GM19240 (cell line): Measurements from ENCODE around the gene MRPL48.
"Not testable (repeated sequence)": the region's sequence is repeated elsewhere in the genome, so short reads cannot be mapped to it uniquely, and the experiment has no call there.

Experiments used
- DNase-seq: peaks from one replicate; pipeline ENCODE4 v3.0.0; 2011; ENCODE audit warnings: low spot score; ENCODE audit not compliant: insufficient read length

The MRPL48 gene

GRCh38 chr11:73787643-73788558 is at the start of gene MRPL48:
TSS of gene MRPL48 (plus strand) at chr11:73787874. CDS start at chr11:73787972, 98 bp downstream.
- peak; percentile 91 for DNase-seq

- no peak for DNase-seq
Observed at GRCh38 chr11:73743045-73743444, 44.6 kb upstream of the MRPL48 start.

- no peak for DNase-seq
Observed at GRCh38 chr11:73746701-73747100, 41.0 kb upstream of the MRPL48 start.

GRCh38 chr11:73747762-73748161 is 39.9 kb upstream of the MRPL48 start:
- DNase-seq: no peak

GRCh38 chr11:73748300-73748699 is 39.4 kb upstream of the MRPL48 start:
- no peak for DNase-seq

GRCh38 chr11:73749118-73749517 is 38.6 kb upstream of the MRPL48 start:
- DNase-seq: no peak

- no peak for DNase-seq
Observed at GRCh38 chr11:73750228-73750627, 37.4 kb upstream of the MRPL48 start.

- DNase-seq: not testable (repeated sequence)
Observed at GRCh38 chr11:73750862-73751261, 36.8 kb upstream of the MRPL48 start.

GRCh38 chr11:73752216-73752867 is 35.3 kb upstream of the MRPL48 start:
- DNase-seq: no peak

- DNase-seq: no peak
Observed at GRCh38 chr11:73752903-73753302, 34.8 kb upstream of the MRPL48 start.

GRCh38 chr11:73753938-73754337 is 33.7 kb upstream of the MRPL48 start:
- DNase-seq: no peak

- no peak for DNase-seq
Observed at GRCh38 chr11:73755670-73756069, 32.0 kb upstream of the MRPL48 start.

GRCh38 chr11:73757598-73757997 is 30.1 kb upstream of the MRPL48 start:
- DNase-seq: no peak

- DNase-seq: no peak
Observed at GRCh38 chr11:73758451-73758850, 29.2 kb upstream of the MRPL48 start.

- no peak for DNase-seq
Observed at GRCh38 chr11:73759610-73760134, 28.0 kb upstream of the MRPL48 start.

- DNase-seq: peak; percentile 2
Observed at GRCh38 chr11:73760135-73760678, 27.5 kb upstream of the MRPL48 start.

- peak; percentile 91 for DNase-seq
Observed at GRCh38 chr11:73760679-73761402, 26.8 kb upstream of the MRPL48 start, which contains the start of gene RAB6A. TSS of gene RAB6A (minus strand) at chr11:73761074. CDS start at chr11:73760635, 439 bp downstream.

- DNase-seq: no peak
Observed at GRCh38 chr11:73761403-73761945, 26.2 kb upstream of the MRPL48 start.

- DNase-seq: no peak
Observed at GRCh38 chr11:73762732-73763131, 24.9 kb upstream of the MRPL48 start.

GRCh38 chr11:73766763-73767162 is 20.9 kb upstream of the MRPL48 start:
- no peak for DNase-seq

- not testable (repeated sequence) for DNase-seq
Observed at GRCh38 chr11:73770811-73771210, 16.9 kb upstream of the MRPL48 start.
